Gastrocnemius medialis (tissue), 4 donors: ENCODE data around the gene CDCP2. TPM values are rescaled to one million over a fixed set of nuclear protein-coding genes. Genes with fewer than 3 reads are reported as not detected.

ENCODE experiments used
- total RNA-seq, 4 donors: library from RNA; depleted of rRNA; stranded (reverse); fragments of >200 nt; gene quantifications; one replicate each; pipeline versions ENCODE4 v1.1.0 to v1.2.3, GENCODE V29; 2016

The CDCP2 gene
- total RNA-seq, 4 donors from 2014 or later: not detected

Other genes starting within 250 kb of the CDCP2 start
- 1 to 10 TPM; 2.4 to 9.1 (median 2.9) TPM for gene IFT25, start 207.3 kb downstream of the CDCP2 start, total RNA-seq
- gene LRRC42, start 206.7 kb downstream of the CDCP2 start, total RNA-seq: 10 to 100 TPM; 11.4 to 17.8 (median 14.6) TPM
- not detected for gene LDLRAD1, start 134.8 kb downstream of the CDCP2 start, total RNA-seq
- 100 to 1,000 TPM; 156 to 248 (median 224) TPM for gene TMEM59, start 99.8 kb downstream of the CDCP2 start, total RNA-seq
- gene TCEANC2, start 99.4 kb downstream of the CDCP2 start, total RNA-seq: 1 to 10 TPM; 2.6 to 9.5 (median 7.0) TPM
- 1 to 10 TPM; 1.8 to 5.8 (median 3.4) TPM for gene CYB5RL, start 47.0 kb upstream of the CDCP2 start, total RNA-seq
- gene MRPL37, start 47.2 kb upstream of the CDCP2 start, total RNA-seq: 100 to 1,000 TPM in 3 of 4 donors, 10 to 100 TPM in 1; 91.6 to 141 (median 121) TPM